Esophagus muscularis mucosa (tissue), 2 donors: Measurements from ENCODE around the gene EPRS1.

Source experiments
- POLR2A ChIP-seq: fragments of 450-650 bp; IDR thresholded peaks from one replicate; pipeline ENCODE4 v1.6.1; 2017; ENCODE audit warnings: antibody characterized with exemption, moderate library complexity, mild to moderate bottlenecking, low read depth
- POLR2AphosphoS5 ChIP-seq, 2 donors: sonication (generic); formaldehyde crosslinking; IDR thresholded peaks; one replicate each; pipeline ENCODE4 v1.6.1; 2017; ENCODE audit warnings: antibody characterized with exemption in 2 of 2

DNA sequence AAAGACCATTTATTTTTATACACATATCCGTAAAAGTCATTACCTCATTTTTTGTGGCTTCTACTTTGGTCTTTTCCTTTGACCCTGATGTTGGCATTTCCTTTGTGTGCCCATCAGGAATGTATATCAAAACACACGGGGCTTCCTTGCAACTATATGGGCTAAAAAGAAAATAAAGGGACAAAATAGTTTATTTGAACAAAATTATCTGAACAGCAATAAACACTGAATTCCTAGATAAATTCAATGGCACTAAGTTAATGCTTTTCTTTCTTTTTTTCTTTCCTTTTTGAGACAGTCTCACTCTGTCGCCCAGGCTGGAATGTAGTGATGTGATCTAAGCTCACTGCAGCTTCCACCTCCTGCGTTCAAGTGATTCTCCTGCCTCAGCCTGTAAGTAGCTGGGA lies 45.2 kb downstream of the EPRS1 start:
- TF ChIP-seq POLR2AphosphoS5 (IDR thresholded peaks at IDR 0.05) (no peak), POLR2A (no peak)
